ENCODE measurements around the gene TSHZ2. TPM values are rescaled to one million over a fixed set of nuclear protein-coding genes. Genes with fewer than 3 reads are reported as not detected.

Gene TSHZ2
- total RNA-seq, 5 donors from 2014 or later (not counting 1 experiment from before 2014, with no cell fraction given): 20.2 to 42.9 (median 25.8) TPM

- Histone ChIP-seq H3K27ac (ENCODE audit: low read length) (no peak overlapping the region), H3K9me3 (no peaks in the 10 kb centered on the region), H3K4me1 (ENCODE audit: control insufficient read depth in 1 of 2, extremely low read depth in 1 of 2, insufficient read depth in 2 of 2, low read length in 2 of 2) (peaks cover 0 to 15% of the 10 kb centered on the region in 2 experiments), H3K36me3 (ENCODE audit: control insufficient read depth in 2 of 2, extremely low read depth in 1 of 2, insufficient read depth in 1 of 2, low read length in 1 of 2) (no peaks in the 10 kb centered on the region), H3K4me3 (ENCODE audit: control insufficient read depth in 1 of 2, extremely low read depth in 1 of 2, low read length in 1 of 2) (no peak overlapping the region), H3K27me3 (replicated peaks in 1 of 2; ENCODE audit: control insufficient read depth in 2 of 2, extremely low read depth in 1 of 2, insufficient read depth in 2 of 2, low read length in 1 of 2) (peaks cover 0 to 9% of the 10 kb centered on the region in 2 experiments)
- H3K9me3 Mint-ChIP-seq: no peaks in the 10 kb centered on the region
- H3K36me3 Mint-ChIP-seq: peaks cover 10% of the 10 kb centered on the region
- POLR2A ChIA-PET: no interaction called here
- WGBS (ENCODE audit: insufficient coverage): 76% methylated on average over 3 of the region's 4 CpGs
- no peaks in the 10 kb centered on the region for H3K27me3 Mint-ChIP-seq
- no peak for ATAC-seq (replicated peaks in 1 of 4)
- CTCF ChIA-PET: no interaction called here
- H3K4me3 Mint-ChIP-seq: no peak overlapping the region
- H3K27ac Mint-ChIP-seq: no peak overlapping the region
- H3K4me1 Mint-ChIP-seq: peaks cover 23 to 26% (median 24%) of the 10 kb centered on the region in 3 donors
- DNase-seq: no peak
Observed at GRCh38 chr20:53324816-53325215, 352.7 kb downstream of the TSHZ2 start.

GRCh38 chr20:53328961-53329360, 356.8 kb downstream of the TSHZ2 start:
- Histone ChIP-seq H3K36me3 (ENCODE audit: control insufficient read depth in 2 of 2, extremely low read depth in 1 of 2, insufficient read depth in 1 of 2, low read length in 1 of 2) (no peaks in the 10 kb centered on the region), H3K9me3 (no peaks in the 10 kb centered on the region), H3K27ac (ENCODE audit: low read length) (no peak overlapping the region), H3K27me3 (replicated peaks in 1 of 2; ENCODE audit: control insufficient read depth in 2 of 2, extremely low read depth in 1 of 2, insufficient read depth in 2 of 2, low read length in 1 of 2) (peaks cover 0 to 2% of the 10 kb centered on the region in 2 experiments), H3K4me1 (ENCODE audit: control insufficient read depth in 1 of 2, extremely low read depth in 1 of 2, insufficient read depth in 2 of 2, low read length in 2 of 2) (no peaks in the 10 kb centered on the region), H3K4me3 (ENCODE audit: control insufficient read depth in 1 of 2, extremely low read depth in 1 of 2, low read length in 1 of 2) (no peak overlapping the region)
- H3K9me3 Mint-ChIP-seq: no peaks in the 10 kb centered on the region
- H3K36me3 Mint-ChIP-seq: peaks cover 19% of the 10 kb centered on the region
- no peak for ATAC-seq (replicated peaks in 1 of 4)
- ChIA-PET POLR2A (no interaction called here), CTCF (no interaction called here)
- WGBS (ENCODE audit: insufficient coverage): 78% methylated on average over 3 of the region's 4 CpGs
- no peak for DNase-seq
- no peak overlapping the region for H3K4me3 Mint-ChIP-seq
- H3K27ac Mint-ChIP-seq: no peak overlapping the region
- peaks cover 0 to 10% (median under 1%) of the 10 kb centered on the region in 3 donors for H3K4me1 Mint-ChIP-seq
- H3K27me3 Mint-ChIP-seq: peaks cover 3 to 5% of the 10 kb centered on the region in 2 donors

- no peaks in the 10 kb centered on the region for H3K27me3 ChIP-seq (replicated peaks in 1 of 2; ENCODE audit: control insufficient read depth in 2 of 2, extremely low read depth in 1 of 2, insufficient read depth in 2 of 2, low read length in 1 of 2)
- POLR2A ChIA-PET: no interaction called here
- no peak overlapping the region for H3K27ac Mint-ChIP-seq
- no CpG with 5 or more reads among the region's 1 CpG for WGBS (ENCODE audit: insufficient coverage)
- CTCF ChIA-PET: no interaction called here
- H3K4me1 ChIP-seq (ENCODE audit: control insufficient read depth in 1 of 2, extremely low read depth in 1 of 2, insufficient read depth in 2 of 2, low read length in 2 of 2): no peaks in the 10 kb centered on the region
- no peaks in the 10 kb centered on the region for H3K9me3 ChIP-seq
- no peak overlapping the region for H3K27ac ChIP-seq (ENCODE audit: low read length)
- H3K27me3 Mint-ChIP-seq: peaks cover 3 to 5% of the 10 kb centered on the region in 2 donors
- H3K4me3 ChIP-seq (ENCODE audit: control insufficient read depth in 1 of 2, extremely low read depth in 1 of 2, low read length in 1 of 2): no peak overlapping the region
- no peaks in the 10 kb centered on the region for H3K36me3 ChIP-seq (ENCODE audit: control insufficient read depth in 2 of 2, extremely low read depth in 1 of 2, insufficient read depth in 1 of 2, low read length in 1 of 2)
- H3K4me1 Mint-ChIP-seq: peaks cover 0 to 2% (median 0%) of the 10 kb centered on the region in 3 donors
- DNase-seq (no peak), ATAC-seq (replicated peaks in 1 of 4) (no peak)
- no peaks in the 10 kb centered on the region for H3K9me3 Mint-ChIP-seq
- no peak overlapping the region for H3K4me3 Mint-ChIP-seq
- peaks cover 11% of the 10 kb centered on the region for H3K36me3 Mint-ChIP-seq
Observed at GRCh38 chr20:53329781-53330180, 357.6 kb downstream of the TSHZ2 start.

GRCh38 chr20:53330601-53331140, 358.5 kb downstream of the TSHZ2 start:
- ChIA-PET POLR2A (interaction anchor here in 1 of 2 donors (0.6 kb wide), 1 partner anchor 837 kb away, joined by 5 read pairs; no protein-coding TSS in a partner anchor), CTCF (interaction anchor here in 1 of 2 donors (0.6 kb wide), 1 partner anchor 34 kb away, joined by 3 read pairs; no protein-coding TSS in a partner anchor)
- 100% methylated on average over 1 of the region's 6 CpGs for WGBS (ENCODE audit: insufficient coverage)
- Histone ChIP-seq H3K9me3 (no peaks in the 10 kb centered on the region), H3K4me3 (ENCODE audit: control insufficient read depth in 1 of 2, extremely low read depth in 1 of 2, low read length in 1 of 2) (no peak overlapping the region), H3K4me1 (ENCODE audit: control insufficient read depth in 1 of 2, extremely low read depth in 1 of 2, insufficient read depth in 2 of 2, low read length in 2 of 2) (no peaks in the 10 kb centered on the region), H3K27ac (ENCODE audit: low read length) (no peak overlapping the region), H3K27me3 (replicated peaks in 1 of 2; ENCODE audit: control insufficient read depth in 2 of 2, extremely low read depth in 1 of 2, insufficient read depth in 2 of 2, low read length in 1 of 2) (no peaks in the 10 kb centered on the region), H3K36me3 (ENCODE audit: control insufficient read depth in 2 of 2, extremely low read depth in 1 of 2, insufficient read depth in 1 of 2, low read length in 1 of 2) (no peaks in the 10 kb centered on the region)
- ATAC-seq (replicated peaks in 1 of 4): no peak
- Mint-ChIP-seq H3K9me3 (no peaks in the 10 kb centered on the region), H3K4me3 (no peak overlapping the region), H3K36me3 (peaks cover 11% of the 10 kb centered on the region), H3K27ac (no peak overlapping the region), H3K27me3 (peaks cover 3 to 5% of the 10 kb centered on the region in 2 donors), H3K4me1 (no peaks in the 10 kb centered on the region)
- no peak for DNase-seq

- Histone ChIP-seq H3K27me3 (replicated peaks in 1 of 2; ENCODE audit: control insufficient read depth in 2 of 2, extremely low read depth in 1 of 2, insufficient read depth in 2 of 2, low read length in 1 of 2) (no peaks in the 10 kb centered on the region), H3K36me3 (ENCODE audit: control insufficient read depth in 2 of 2, extremely low read depth in 1 of 2, insufficient read depth in 1 of 2, low read length in 1 of 2) (no peaks in the 10 kb centered on the region), H3K9me3 (no peaks in the 10 kb centered on the region), H3K27ac (ENCODE audit: low read length) (no peak overlapping the region), H3K4me1 (ENCODE audit: control insufficient read depth in 1 of 2, extremely low read depth in 1 of 2, insufficient read depth in 2 of 2, low read length in 2 of 2) (no peaks in the 10 kb centered on the region), H3K4me3 (ENCODE audit: control insufficient read depth in 1 of 2, extremely low read depth in 1 of 2, low read length in 1 of 2) (no peak overlapping the region)
- 77% methylated on average over 10 of the region's 12 CpGs for WGBS (ENCODE audit: insufficient coverage)
- H3K36me3 Mint-ChIP-seq: peaks cover 11% of the 10 kb centered on the region
- H3K4me1 Mint-ChIP-seq: no peaks in the 10 kb centered on the region
- DNase-seq (no peak), ATAC-seq (replicated peaks in 1 of 4) (no peak)
- CTCF ChIA-PET: interaction anchor here in 1 of 2 donors (0.6 kb wide), 1 partner anchor 35 kb away, joined by 3 read pairs; no protein-coding TSS in a partner anchor
- POLR2A ChIA-PET: interaction anchor here in 1 of 2 donors (0.6 kb wide), 1 partner anchor 838 kb away, joined by 5 read pairs; no protein-coding TSS in a partner anchor
- no peak overlapping the region for H3K27ac Mint-ChIP-seq
- peaks cover 3 to 5% of the 10 kb centered on the region in 2 donors for H3K27me3 Mint-ChIP-seq
- H3K4me3 Mint-ChIP-seq: no peak overlapping the region
- H3K9me3 Mint-ChIP-seq: no peaks in the 10 kb centered on the region
Observed at GRCh38 chr20:53331151-53331973, 359.2 kb downstream of the TSHZ2 start.

GRCh38 chr20:53332022-53332837, 360.1 kb downstream of the TSHZ2 start:
- no peaks in the 10 kb centered on the region for H3K4me1 ChIP-seq (ENCODE audit: control insufficient read depth in 1 of 2, extremely low read depth in 1 of 2, insufficient read depth in 2 of 2, low read length in 2 of 2)
- WGBS (ENCODE audit: insufficient coverage): 81% methylated on average over 8 of the region's 9 CpGs
- ChIA-PET CTCF (no interaction called here), POLR2A (interaction anchor here (0.6 kb wide), 2 partner anchors 93 to 781 kb away, joined by 3 to 5 read pairs; no protein-coding TSS in a partner anchor)
- DNase-seq (no peak), ATAC-seq (replicated peaks in 1 of 4) (no peak)
- Mint-ChIP-seq H3K36me3 (peaks cover 11% of the 10 kb centered on the region), H3K4me1 (no peaks in the 10 kb centered on the region), H3K27ac (no peak overlapping the region), H3K4me3 (no peak overlapping the region), H3K9me3 (no peaks in the 10 kb centered on the region), H3K27me3 (peaks cover 3 to 5% of the 10 kb centered on the region in 2 donors)
- H3K36me3 ChIP-seq (ENCODE audit: control insufficient read depth in 2 of 2, extremely low read depth in 1 of 2, insufficient read depth in 1 of 2, low read length in 1 of 2): no peaks in the 10 kb centered on the region
- no peak overlapping the region for H3K4me3 ChIP-seq (ENCODE audit: control insufficient read depth in 1 of 2, extremely low read depth in 1 of 2, low read length in 1 of 2)
- no peak overlapping the region for H3K27ac ChIP-seq (ENCODE audit: low read length)
- no peaks in the 10 kb centered on the region for H3K9me3 ChIP-seq
- H3K27me3 ChIP-seq (replicated peaks in 1 of 2; ENCODE audit: control insufficient read depth in 2 of 2, extremely low read depth in 1 of 2, insufficient read depth in 2 of 2, low read length in 1 of 2): no peaks in the 10 kb centered on the region

Data from T-cell (primary cell).